Ascending aorta (tissue), 2 donors: Measurements from ENCODE around the gene RYR1. TPM values are rescaled to one million over a fixed set of nuclear protein-coding genes. Genes with fewer than 3 reads are reported as not detected.
"Not testable (repeated sequence)": the region's sequence is repeated elsewhere in the genome, so short reads cannot be mapped to it uniquely, and the experiment has no call there.

Experiments
- DNase-seq, 2 donors: peaks; one replicate each; pipeline ENCODE4 v3.0.0-alpha.2; 2019; ENCODE audit warnings: low spot score in 2 of 2
- H3K27ac ChIP-seq, 2 donors: fragments of 200-600 bp; sonication (generic); one replicate each; pipeline ENCODE4 v1.5.1; 2016 to 2017; ENCODE audit warnings: mild to moderate bottlenecking in 1 of 2
- H3K27me3 ChIP-seq: fragments of 200-600 bp; sonication (generic); one replicate; pipeline ENCODE4 v1.5.1; 2017
- H3K36me3 ChIP-seq, 2 donors: fragments of 200-600 bp; sonication (generic); one replicate each; pipeline ENCODE4 v1.5.1; 2016
- H3K4me1 ChIP-seq, 2 donors: fragments of 200-600 bp; sonication (generic); one replicate each; pipeline ENCODE4 v1.5.1; 2016 to 2017; ENCODE audit warnings: mild to moderate bottlenecking in 1 of 2
- H3K4me3 ChIP-seq, 2 donors: fragments of 200-600 bp; sonication (generic); one replicate each; pipeline ENCODE4 v1.5.1; 2016 to 2017; ENCODE audit warnings: mild to moderate bottlenecking in 1 of 2
- H3K9me3 ChIP-seq, 2 donors: fragments of 200-600 bp; sonication (generic); one replicate each; pipeline ENCODE4 v1.5.1; 2016
- intact Hi-C: fragments of 100-400 bp; cut with DNase I; formaldehyde crosslinking; loops from one replicate; pipeline ENCODE4 v1.15.1; 2023
- total RNA-seq: library from RNA; depleted of rRNA; stranded (reverse); fragments of >200 nt; gene quantifications from one replicate; pipeline ENCODE4 v1.1.0, GENCODE V29; 2016
- TF ChIP-seq, protein P1 (sequence below), 3 experiments: fragments of 200-600 bp in 2 of 3; fragments of 450-650 bp in 1 of 3; sonication (generic) in 2 of 3; IDR thresholded peaks; one replicate each; pipeline ENCODE4 v1.5.1; 2016 to 2019; ENCODE audit warnings: antibody characterized with exemption in 3 of 3, mild to moderate bottlenecking in 1 of 3, moderate library complexity in 1 of 3

RYR1 gene
- total RNA-seq, 1 donor from 2014 or later = 1.5 TPM

DNA sequence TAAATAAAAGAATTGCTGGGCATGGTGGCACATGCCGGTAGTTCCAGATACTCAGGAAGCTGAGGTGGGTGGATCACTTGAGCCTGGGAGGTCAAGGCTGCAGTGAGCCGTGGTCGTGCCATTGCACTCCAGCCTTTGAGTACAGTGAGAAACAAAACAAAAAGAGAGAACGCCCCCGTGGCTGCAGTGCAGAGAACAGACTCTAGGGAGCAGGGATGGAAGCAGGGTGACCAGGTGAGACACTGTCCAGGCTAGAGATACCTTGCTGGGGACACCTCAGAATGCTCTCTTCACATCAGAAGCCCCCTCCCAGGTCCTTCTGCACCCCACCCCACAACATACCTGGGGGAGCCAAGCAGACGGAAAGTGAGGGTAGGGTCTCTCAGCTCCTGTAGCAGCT lies 159.4 kb downstream of the RYR1 start:
- Histone ChIP-seq H3K27me3 (no peaks in the 10 kb centered on the region), H3K4me3 (no peak overlapping the region), H3K27ac (no peak overlapping the region), H3K9me3 (no peaks in the 10 kb centered on the region), H3K36me3 (no peaks in the 10 kb centered on the region), H3K4me1 (no peaks in the 10 kb centered on the region)
- no peak for DNase-seq
- intact Hi-C loops = no loop called here
- TF ChIP-seq, protein P1, sequence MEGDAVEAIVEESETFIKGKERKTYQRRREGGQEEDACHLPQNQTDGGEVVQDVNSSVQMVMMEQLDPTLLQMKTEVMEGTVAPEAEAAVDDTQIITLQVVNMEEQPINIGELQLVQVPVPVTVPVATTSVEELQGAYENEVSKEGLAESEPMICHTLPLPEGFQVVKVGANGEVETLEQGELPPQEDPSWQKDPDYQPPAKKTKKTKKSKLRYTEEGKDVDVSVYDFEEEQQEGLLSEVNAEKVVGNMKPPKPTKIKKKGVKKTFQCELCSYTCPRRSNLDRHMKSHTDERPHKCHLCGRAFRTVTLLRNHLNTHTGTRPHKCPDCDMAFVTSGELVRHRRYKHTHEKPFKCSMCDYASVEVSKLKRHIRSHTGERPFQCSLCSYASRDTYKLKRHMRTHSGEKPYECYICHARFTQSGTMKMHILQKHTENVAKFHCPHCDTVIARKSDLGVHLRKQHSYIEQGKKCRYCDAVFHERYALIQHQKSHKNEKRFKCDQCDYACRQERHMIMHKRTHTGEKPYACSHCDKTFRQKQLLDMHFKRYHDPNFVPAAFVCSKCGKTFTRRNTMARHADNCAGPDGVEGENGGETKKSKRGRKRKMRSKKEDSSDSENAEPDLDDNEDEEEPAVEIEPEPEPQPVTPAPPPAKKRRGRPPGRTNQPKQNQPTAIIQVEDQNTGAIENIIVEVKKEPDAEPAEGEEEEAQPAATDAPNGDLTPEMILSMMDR (IDR thresholded peaks at IDR 0.05) = no peak

DNA sequence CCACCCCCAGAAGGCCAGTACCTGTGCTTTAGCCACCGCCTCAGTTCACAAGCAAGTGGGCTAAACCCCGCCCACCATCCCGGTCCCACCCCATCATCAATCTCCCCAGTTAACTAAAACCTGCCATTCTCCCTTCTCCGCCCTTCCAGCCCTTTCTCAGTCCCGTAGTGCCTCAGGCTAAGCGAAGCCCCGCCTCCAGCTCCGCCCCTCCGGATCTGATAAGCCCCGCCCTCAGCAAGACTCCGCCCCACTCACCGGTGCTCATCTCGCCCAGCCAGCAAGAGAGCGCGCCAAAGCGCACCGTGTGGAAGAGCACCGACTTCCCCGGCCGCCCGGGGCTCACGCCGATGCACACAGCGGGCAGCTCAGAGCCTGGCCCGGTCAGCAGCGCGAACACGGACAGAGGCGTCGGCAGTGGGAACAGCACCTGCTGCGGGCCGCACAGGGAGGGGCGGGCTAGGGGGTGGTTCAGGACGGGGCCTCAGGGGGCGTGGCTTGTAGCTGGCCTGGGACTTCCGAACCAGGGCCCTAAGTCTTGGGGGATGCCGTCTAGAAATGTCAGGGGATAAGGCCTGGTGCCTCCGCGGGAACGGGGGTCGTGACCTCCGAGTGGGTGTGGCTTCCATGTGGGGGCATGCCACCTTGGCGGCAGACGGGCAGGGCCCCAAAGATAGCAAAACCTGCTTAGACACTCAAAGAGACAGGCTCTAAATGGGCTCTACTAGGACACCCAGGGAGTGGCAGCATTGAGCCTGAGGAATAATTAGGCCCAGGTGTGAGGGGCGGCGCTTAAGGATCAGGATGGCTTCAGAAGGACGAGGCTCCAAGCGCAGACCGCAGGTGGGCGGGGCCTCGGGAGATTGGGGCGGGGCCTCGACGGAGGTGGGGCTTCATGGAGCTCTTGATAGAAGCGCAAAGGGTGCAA lies 162.8 kb downstream of the RYR1 start:
- H3K27ac ChIP-seq = no peak overlapping the region

DNA sequence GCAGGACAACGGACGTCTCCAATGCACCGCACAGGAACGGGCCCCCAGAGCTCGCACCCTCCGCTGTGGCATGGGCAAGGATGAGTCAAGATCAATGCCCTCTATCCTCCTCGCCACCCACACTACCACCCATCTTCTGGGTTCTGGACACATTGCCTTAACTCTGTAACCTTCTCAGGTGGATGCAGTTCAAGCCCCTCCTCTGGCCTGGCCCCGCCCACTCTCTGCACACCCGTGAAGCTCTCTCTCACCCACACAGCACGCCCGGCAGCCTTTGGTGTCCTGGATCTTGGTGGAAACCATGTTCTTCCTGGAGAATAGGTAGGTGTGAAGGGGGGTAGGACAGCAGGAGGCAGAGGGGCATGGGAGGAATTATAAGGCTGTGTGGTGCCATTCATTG lies 163.6 kb downstream of the RYR1 start:
- H3K4me1 ChIP-seq = no peaks in the 10 kb centered on the region
- no peaks in the 10 kb centered on the region for H3K27me3 ChIP-seq
- intact Hi-C loops = no loop called here
- no peaks in the 10 kb centered on the region for H3K36me3 ChIP-seq
- H3K27ac ChIP-seq = no peak overlapping the region
- no peak for DNase-seq
- TF ChIP-seq, protein P1 (IDR thresholded peaks at IDR 0.05) = no peak
- H3K9me3 ChIP-seq = no peaks in the 10 kb centered on the region
- no peak overlapping the region for H3K4me3 ChIP-seq

More for the DNA sequence above, 162.8 kb downstream of the RYR1 start:
- Histone ChIP-seq H3K4me1 (no peaks in the 10 kb centered on the region), H3K4me3 (peak overlapping the region in 1 of 2 donors; percentile 36), H3K27me3 (no peaks in the 10 kb centered on the region), H3K9me3 (no peaks in the 10 kb centered on the region), H3K36me3 (no peaks in the 10 kb centered on the region)
- TF ChIP-seq, protein P1 (IDR thresholded peaks at IDR 0.05) = no peak
- intact Hi-C loops = no loop called here
- DNase-seq = no peak

DNA sequence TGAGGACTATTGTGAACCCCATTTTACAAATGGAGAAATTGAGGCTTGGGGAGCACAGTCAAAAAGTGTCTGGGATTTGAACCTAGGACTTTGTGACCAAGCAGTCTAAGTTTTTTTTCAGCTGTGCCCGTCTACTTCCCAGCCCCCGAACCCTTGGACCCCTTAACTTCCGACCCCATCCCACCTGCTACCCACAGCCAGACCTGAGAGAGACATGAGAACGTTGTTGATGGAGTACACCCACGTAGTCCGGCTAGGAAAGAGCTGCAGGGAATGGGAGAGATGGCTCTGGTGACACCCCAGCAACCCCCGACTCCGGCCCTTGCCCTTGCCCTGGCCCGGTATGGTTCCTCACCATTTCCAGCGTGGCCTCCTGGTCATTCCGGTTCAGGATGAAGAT lies 166.2 kb downstream of the RYR1 start:
- no peak for DNase-seq
- H3K9me3 ChIP-seq = no peaks in the 10 kb centered on the region
- H3K36me3 ChIP-seq = no peaks in the 10 kb centered on the region
- H3K27ac ChIP-seq = no peak overlapping the region
- TF ChIP-seq, protein P1 (IDR thresholded peaks at IDR 0.05) = no peak
- no peaks in the 10 kb centered on the region for H3K4me1 ChIP-seq
- no peaks in the 10 kb centered on the region for H3K27me3 ChIP-seq
- intact Hi-C loops = no loop called here
- no peak overlapping the region for H3K4me3 ChIP-seq

DNA sequence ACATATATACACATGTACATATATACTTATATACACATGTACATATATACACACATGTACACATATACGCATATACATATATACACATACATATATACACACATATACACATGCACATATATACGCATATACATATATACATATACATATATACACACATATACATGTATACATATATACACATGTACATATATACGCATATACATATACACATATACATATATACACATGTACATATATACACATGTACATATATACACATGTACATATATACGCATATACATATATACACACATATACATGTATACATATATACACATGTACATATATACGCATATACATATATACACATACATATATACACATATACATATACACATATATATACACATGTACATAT lies 169.4 kb downstream of the RYR1 start:
- intact Hi-C loops = not testable (repeated sequence)

DNA sequence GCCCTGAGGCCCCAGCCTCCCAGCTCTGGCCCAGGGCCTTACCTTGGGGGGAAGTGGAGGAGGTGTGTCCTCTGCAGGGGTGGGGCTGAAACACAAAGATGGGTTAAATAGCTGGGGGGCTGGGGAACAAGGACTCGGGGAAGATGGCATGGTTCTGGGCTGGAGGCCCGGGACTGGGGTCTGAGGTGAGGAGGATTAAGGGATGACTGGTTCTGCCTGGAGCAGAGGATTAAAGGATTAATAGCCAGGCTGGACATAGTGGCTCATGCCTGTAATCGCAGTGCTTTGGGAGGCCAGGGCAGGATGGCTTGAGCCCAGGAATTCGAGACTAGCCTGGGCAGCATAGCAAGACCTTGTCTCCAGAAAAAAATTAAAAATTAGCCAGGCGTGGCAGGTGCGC lies 172.6 kb downstream of the RYR1 start:
- Histone ChIP-seq H3K36me3 (no peaks in the 10 kb centered on the region), H3K4me3 (no peak overlapping the region), H3K27me3 (no peaks in the 10 kb centered on the region), H3K4me1 (no peaks in the 10 kb centered on the region), H3K27ac (no peak overlapping the region), H3K9me3 (no peaks in the 10 kb centered on the region)
- intact Hi-C loops = no loop called here
- no peak for DNase-seq
- TF ChIP-seq, protein P1 (IDR thresholded peaks at IDR 0.05) = no peak

More for the DNA sequence above, 169.4 kb downstream of the RYR1 start:
- H3K4me1 ChIP-seq, H3K4me3 ChIP-seq, H3K27me3 ChIP-seq, H3K9me3 ChIP-seq, H3K27ac ChIP-seq, H3K36me3 ChIP-seq, DNase-seq: not testable (repeated sequence)
